Measurements from ENCODE around the gene CTNS. TPM values are rescaled to one million over a fixed set of nuclear protein-coding genes. Genes with fewer than 3 reads are reported as not detected.
A peak's percentile ranks its signal among the peaks of the same experiment; 100 is the strongest.

CTNS gene
- total RNA-seq, 1 experiment from 2014 or later, result 15.6 TPM

DNA sequence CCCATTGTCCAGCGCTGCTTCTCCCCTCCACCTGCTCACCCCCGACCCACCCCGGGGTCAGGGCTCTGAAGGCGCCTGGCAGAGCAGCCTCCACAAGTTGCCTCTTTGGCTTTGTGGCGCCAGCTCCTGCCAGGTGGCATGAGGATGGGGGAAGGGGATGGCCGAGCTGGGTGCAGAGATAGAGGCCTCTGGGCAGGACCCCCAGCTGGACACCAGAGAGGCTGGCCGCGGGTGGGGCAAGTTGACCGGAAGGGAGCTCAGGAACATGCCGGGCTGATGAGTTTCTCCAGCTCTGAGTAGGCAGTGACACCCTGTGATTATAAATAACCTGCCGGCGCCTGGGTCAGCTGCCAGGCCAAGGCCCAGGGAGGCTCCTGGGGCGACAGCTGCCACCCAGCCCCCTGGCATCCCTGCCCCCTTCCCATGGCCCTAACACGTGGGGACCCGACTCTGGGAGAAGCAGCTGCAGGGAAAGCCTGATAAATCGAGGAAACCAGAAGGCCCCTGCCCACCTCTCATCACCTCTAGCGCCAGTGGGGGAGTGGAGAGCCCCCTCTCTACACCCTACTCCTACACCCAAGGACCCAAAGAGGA is 58.7 kb downstream of the CTNS start:
- TF ChIP-seq, protein P1, sequence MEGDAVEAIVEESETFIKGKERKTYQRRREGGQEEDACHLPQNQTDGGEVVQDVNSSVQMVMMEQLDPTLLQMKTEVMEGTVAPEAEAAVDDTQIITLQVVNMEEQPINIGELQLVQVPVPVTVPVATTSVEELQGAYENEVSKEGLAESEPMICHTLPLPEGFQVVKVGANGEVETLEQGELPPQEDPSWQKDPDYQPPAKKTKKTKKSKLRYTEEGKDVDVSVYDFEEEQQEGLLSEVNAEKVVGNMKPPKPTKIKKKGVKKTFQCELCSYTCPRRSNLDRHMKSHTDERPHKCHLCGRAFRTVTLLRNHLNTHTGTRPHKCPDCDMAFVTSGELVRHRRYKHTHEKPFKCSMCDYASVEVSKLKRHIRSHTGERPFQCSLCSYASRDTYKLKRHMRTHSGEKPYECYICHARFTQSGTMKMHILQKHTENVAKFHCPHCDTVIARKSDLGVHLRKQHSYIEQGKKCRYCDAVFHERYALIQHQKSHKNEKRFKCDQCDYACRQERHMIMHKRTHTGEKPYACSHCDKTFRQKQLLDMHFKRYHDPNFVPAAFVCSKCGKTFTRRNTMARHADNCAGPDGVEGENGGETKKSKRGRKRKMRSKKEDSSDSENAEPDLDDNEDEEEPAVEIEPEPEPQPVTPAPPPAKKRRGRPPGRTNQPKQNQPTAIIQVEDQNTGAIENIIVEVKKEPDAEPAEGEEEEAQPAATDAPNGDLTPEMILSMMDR (IDR thresholded peaks at IDR 0.05; ENCODE audit: insufficient read depth in 1 of 2, low read depth in 1 of 2, low read length in 1 of 2, severe bottlenecking in 1 of 2, unreplicated experiment in 1 of 2), result no peak
- H3K27me3 Mint-ChIP-seq (ENCODE audit: insufficient read depth, unreplicated experiment), result no peaks in the 10 kb centered on the region
- no TSS peak for BruUV-seq (replicated peaks)
- no peaks in the 10 kb centered on the region for H3K27me3 ChIP-seq (replicated peaks; ENCODE audit: control insufficient read depth, insufficient read depth, low read length)
- H3K36me3 Mint-ChIP-seq (ENCODE audit: insufficient read depth, unreplicated experiment), result no peaks in the 10 kb centered on the region
- no peak overlapping the region for H3K27ac Mint-ChIP-seq (ENCODE audit: unreplicated experiment)
- no peaks in the 10 kb centered on the region for H3K9me3 ChIP-seq
- no peaks in the 10 kb centered on the region for H3K9me3 Mint-ChIP-seq (ENCODE audit: unreplicated experiment)
- DNase-seq, result no peak
- intact Hi-C loops (cut with micrococcal nuclease; ENCODE audit: unreplicated experiment), result no loop called here
- POLR2A ChIA-PET, result interaction anchor here (0.5 kb wide), 1 partner anchor 49 kb away, joined by 10 read pairs; no protein-coding TSS in a partner anchor
- H3K4me3 ChIP-seq (ENCODE audit: low read depth, low read length), result peak overlapping the region; percentile 38
- CTCF ChIA-PET, result no interaction called here
- H3K36me3 ChIP-seq (ENCODE audit: control insufficient read depth, insufficient read depth, low read length), result no peaks in the 10 kb centered on the region
- no peaks in the 10 kb centered on the region for H3K4me1 ChIP-seq
- H3K4me1 Mint-ChIP-seq (ENCODE audit: low read depth, unreplicated experiment), result no peaks in the 10 kb centered on the region
- H3K4me3 Mint-ChIP-seq (ENCODE audit: unreplicated experiment), result peak overlapping the region; percentile 66

- ChIA-PET CTCF (no interaction called here), POLR2A (interaction anchor here (0.5 kb wide), 1 partner anchor 48 kb away, joined by 10 read pairs; no protein-coding TSS in a partner anchor)
- Histone ChIP-seq H3K36me3 (ENCODE audit: control insufficient read depth, insufficient read depth, low read length) (no peaks in the 10 kb centered on the region), H3K9me3 (no peaks in the 10 kb centered on the region), H3K4me1 (no peaks in the 10 kb centered on the region), H3K27me3 (replicated peaks; ENCODE audit: control insufficient read depth, insufficient read depth, low read length) (no peaks in the 10 kb centered on the region), H3K4me3 (ENCODE audit: low read depth, low read length) (peak within 1 kb of the TSS; percentile 38)
- Mint-ChIP-seq H3K9me3 (ENCODE audit: unreplicated experiment) (no peaks in the 10 kb centered on the region), H3K4me1 (ENCODE audit: low read depth, unreplicated experiment) (no peaks in the 10 kb centered on the region), H3K4me3 (ENCODE audit: unreplicated experiment) (peak within 1 kb of the TSS; percentile 66), H3K36me3 (ENCODE audit: insufficient read depth, unreplicated experiment) (no peaks in the 10 kb centered on the region), H3K27me3 (ENCODE audit: insufficient read depth, unreplicated experiment) (no peaks in the 10 kb centered on the region), H3K27ac (ENCODE audit: unreplicated experiment) (no peak within 1 kb of the TSS)
- TF ChIP-seq, protein P1 (IDR thresholded peaks at IDR 0.05; ENCODE audit: insufficient read depth in 1 of 2, low read depth in 1 of 2, low read length in 1 of 2, severe bottlenecking in 1 of 2, unreplicated experiment in 1 of 2), result no peak
- no peak for DNase-seq
- no TSS peak for BruUV-seq (replicated peaks)
- intact Hi-C loops (cut with micrococcal nuclease; ENCODE audit: unreplicated experiment), result no loop called here
Observed at GRCh38 chr17:3695723-3696411, 59.3 kb downstream of the CTNS start, which contains the start of gene P2RX5. Gene P2RX5 (minus strand): TSS chr17:3696155. CDS start chr17:3696005, 150 bp downstream.

DNA sequence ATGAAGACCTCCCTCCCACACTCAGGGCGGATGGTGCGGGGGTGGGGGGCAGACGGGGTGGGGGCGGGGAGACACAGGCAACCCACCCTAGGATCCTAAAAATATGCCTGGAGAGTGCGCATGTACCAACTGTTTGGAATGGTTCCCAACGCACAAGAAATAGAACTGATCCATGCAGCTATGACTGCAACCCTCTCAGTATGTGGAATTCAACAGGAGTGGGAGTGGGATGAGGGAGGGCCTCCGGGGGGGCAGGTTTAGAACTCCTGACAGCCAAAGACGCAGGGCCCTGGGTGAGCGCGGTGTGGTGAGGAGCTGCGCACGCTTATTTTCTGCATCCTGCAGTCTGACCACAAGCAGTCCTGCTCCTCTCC is 60.5 kb downstream of the CTNS start:
- ChIA-PET POLR2A (no interaction called here), CTCF (no interaction called here)
- no peak overlapping the region for H3K4me3 ChIP-seq (ENCODE audit: low read depth, low read length)
- no peak for DNase-seq
- no peaks in the 10 kb centered on the region for H3K36me3 ChIP-seq (ENCODE audit: control insufficient read depth, insufficient read depth, low read length)
- BruUV-seq (replicated peaks), result no TSS peak
- H3K4me1 ChIP-seq, result no peaks in the 10 kb centered on the region
- Mint-ChIP-seq H3K36me3 (ENCODE audit: insufficient read depth, unreplicated experiment) (no peaks in the 10 kb centered on the region), H3K9me3 (ENCODE audit: unreplicated experiment) (no peaks in the 10 kb centered on the region), H3K27me3 (ENCODE audit: insufficient read depth, unreplicated experiment) (no peaks in the 10 kb centered on the region), H3K27ac (ENCODE audit: unreplicated experiment) (no peak overlapping the region), H3K4me1 (ENCODE audit: low read depth, unreplicated experiment) (no peaks in the 10 kb centered on the region), H3K4me3 (ENCODE audit: unreplicated experiment) (no peak overlapping the region)
- H3K9me3 ChIP-seq, result no peaks in the 10 kb centered on the region
- H3K27me3 ChIP-seq (replicated peaks; ENCODE audit: control insufficient read depth, insufficient read depth, low read length), result no peaks in the 10 kb centered on the region
- TF ChIP-seq, protein P1 (IDR thresholded peaks at IDR 0.05; ENCODE audit: insufficient read depth in 1 of 2, low read depth in 1 of 2, low read length in 1 of 2, severe bottlenecking in 1 of 2, unreplicated experiment in 1 of 2), result no peak
- intact Hi-C loops (cut with micrococcal nuclease; ENCODE audit: unreplicated experiment), result no loop called here
